Subcutaneous abdominal adipose tissue (tissue), 5 donors: ENCODE measurements around the gene ENDOU.
"Not testable (repeated sequence)": the region's sequence is repeated elsewhere in the genome, so short reads cannot be mapped to it uniquely, and the experiment has no call there.

ENCODE experiments used
- H3K27ac ChIP-seq: one replicate; pipeline ENCODE4 v1.7.0; 2013; ENCODE audit warnings: low read depth, mild to moderate bottlenecking, inconsistent platforms, low read length, moderate library complexity
- H3K27me3 ChIP-seq, 5 donors: one replicate each; pipeline ENCODE4 v1.7.0; 2013; ENCODE audit warnings: low read length in 5 of 5, inconsistent platforms in 1 of 5; ENCODE audit not compliant: control insufficient read depth in 5 of 5, insufficient read depth in 4 of 5
- H3K36me3 ChIP-seq, 5 donors: one replicate each; pipeline ENCODE4 v1.7.0; 2013; ENCODE audit warnings: low read length in 5 of 5; ENCODE audit not compliant: control insufficient read depth in 5 of 5, insufficient read depth in 5 of 5
- H3K4me1 ChIP-seq, 5 donors: one replicate each; pipeline ENCODE4 v1.7.0; 2013; ENCODE audit warnings: low read length in 5 of 5, mild to moderate bottlenecking in 3 of 5, moderate library complexity in 1 of 5; ENCODE audit not compliant: control insufficient read depth in 5 of 5, insufficient read depth in 5 of 5
- H3K4me3 ChIP-seq, 5 donors: one replicate each; pipeline ENCODE4 v1.7.0; 2013; ENCODE audit warnings: low read length in 5 of 5, low read depth in 1 of 5
- H3K9ac ChIP-seq, 5 donors: one replicate each; pipeline ENCODE4 v1.7.0; 2013; ENCODE audit warnings: low read length in 5 of 5, mild to moderate bottlenecking in 4 of 5, moderate library complexity in 3 of 5
- H3K9me3 ChIP-seq, 5 donors: one replicate each; pipeline ENCODE4 v1.7.0; 2013; ENCODE audit warnings: low read length in 5 of 5; ENCODE audit not compliant: control insufficient read depth in 5 of 5
- donor health status: healthy.
- donor health status: healthy.
- donor health status: healthy.
- donor health status: healthy.
- donor health status: healthy.

ENDOU gene

GRCh38 chr12:47672068-47672467 is 53.2 kb downstream of the ENDOU start:
- H3K9ac ChIP-seq, result no peak overlapping the region
- H3K4me3 ChIP-seq, result no peak overlapping the region
- peaks cover 10 to 22% (median 15%) of the 10 kb centered on the region in 5 donors for H3K36me3 ChIP-seq
- H3K9me3 ChIP-seq, result no peaks in the 10 kb centered on the region
- H3K4me1 ChIP-seq, result no peaks in the 10 kb centered on the region
- H3K27ac ChIP-seq, result no peak overlapping the region
- no peaks in the 10 kb centered on the region for H3K27me3 ChIP-seq

- not testable (repeated sequence) for H3K27me3 ChIP-seq, H3K4me1 ChIP-seq, H3K9me3 ChIP-seq, H3K4me3 ChIP-seq, H3K9ac ChIP-seq, H3K27ac ChIP-seq
- H3K36me3 ChIP-seq, result peaks cover 19 to 34% (median 25%) of the 10 kb centered on the region in 5 donors
Measured at GRCh38 chr12:47667935-47668334, 57.4 kb downstream of the ENDOU start.
